ENCODE measurements around the gene MYO9B.

DNA sequence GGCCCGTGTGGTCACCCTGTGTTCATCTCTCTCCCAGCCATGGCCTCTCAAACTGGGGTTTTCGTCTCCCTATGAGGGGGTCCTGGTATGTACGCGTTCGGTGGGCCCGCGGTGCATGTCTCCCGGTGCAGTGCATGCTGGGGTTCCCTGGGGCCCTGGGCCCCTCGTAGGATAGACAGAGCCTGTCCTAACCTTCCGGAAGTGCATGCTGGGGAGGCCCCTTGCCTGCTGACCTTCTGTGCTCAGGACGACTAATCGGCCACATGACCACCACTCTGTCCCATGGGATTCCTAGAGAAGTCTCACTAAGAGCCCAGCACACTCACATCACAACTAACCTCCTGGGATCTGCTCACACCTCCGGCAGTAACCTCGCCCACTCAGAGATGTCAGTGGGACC lies 134.7 kb downstream of the MYO9B start:
- TF ChIP-seq, protein P1, sequence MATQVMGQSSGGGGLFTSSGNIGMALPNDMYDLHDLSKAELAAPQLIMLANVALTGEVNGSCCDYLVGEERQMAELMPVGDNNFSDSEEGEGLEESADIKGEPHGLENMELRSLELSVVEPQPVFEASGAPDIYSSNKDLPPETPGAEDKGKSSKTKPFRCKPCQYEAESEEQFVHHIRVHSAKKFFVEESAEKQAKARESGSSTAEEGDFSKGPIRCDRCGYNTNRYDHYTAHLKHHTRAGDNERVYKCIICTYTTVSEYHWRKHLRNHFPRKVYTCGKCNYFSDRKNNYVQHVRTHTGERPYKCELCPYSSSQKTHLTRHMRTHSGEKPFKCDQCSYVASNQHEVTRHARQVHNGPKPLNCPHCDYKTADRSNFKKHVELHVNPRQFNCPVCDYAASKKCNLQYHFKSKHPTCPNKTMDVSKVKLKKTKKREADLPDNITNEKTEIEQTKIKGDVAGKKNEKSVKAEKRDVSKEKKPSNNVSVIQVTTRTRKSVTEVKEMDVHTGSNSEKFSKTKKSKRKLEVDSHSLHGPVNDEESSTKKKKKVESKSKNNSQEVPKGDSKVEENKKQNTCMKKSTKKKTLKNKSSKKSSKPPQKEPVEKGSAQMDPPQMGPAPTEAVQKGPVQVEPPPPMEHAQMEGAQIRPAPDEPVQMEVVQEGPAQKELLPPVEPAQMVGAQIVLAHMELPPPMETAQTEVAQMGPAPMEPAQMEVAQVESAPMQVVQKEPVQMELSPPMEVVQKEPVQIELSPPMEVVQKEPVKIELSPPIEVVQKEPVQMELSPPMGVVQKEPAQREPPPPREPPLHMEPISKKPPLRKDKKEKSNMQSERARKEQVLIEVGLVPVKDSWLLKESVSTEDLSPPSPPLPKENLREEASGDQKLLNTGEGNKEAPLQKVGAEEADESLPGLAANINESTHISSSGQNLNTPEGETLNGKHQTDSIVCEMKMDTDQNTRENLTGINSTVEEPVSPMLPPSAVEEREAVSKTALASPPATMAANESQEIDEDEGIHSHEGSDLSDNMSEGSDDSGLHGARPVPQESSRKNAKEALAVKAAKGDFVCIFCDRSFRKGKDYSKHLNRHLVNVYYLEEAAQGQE (IDR thresholded peaks at IDR 0.05; ENCODE audit: insufficient read depth in 1 of 2, low read depth in 2 of 2, low read length in 2 of 2) = no peak
- TF ChIP-seq POLR2AphosphoS5 (IDR thresholded peaks at IDR 0.05; ENCODE audit: low read depth, low read length) (no peak), TAF1 (IDR thresholded peaks at IDR 0.05; ENCODE audit: borderline replicate concordance, insufficient read depth, low read length) (no peak)
